LNCAP (cell line): Measurements from ENCODE around the gene RNMT.

Source experiments
- CTCF ChIP-seq: fragments of 450-650 bp; IDR thresholded peaks from 2 replicates; pipeline ENCODE4 v1.5.1; 2017; ENCODE audit warnings: mild to moderate bottlenecking

RNMT gene

GRCh38 chr18:13703899-13704298 is 22.6 kb upstream of the RNMT start:
- TF ChIP-seq CTCF, result no peak

GRCh38 chr18:13710414-13710831 is 16.1 kb upstream of the RNMT start:
- no peak for TF ChIP-seq CTCF

GRCh38 chr18:13712400-13713131 is 13.9 kb upstream of the RNMT start:
- TF ChIP-seq CTCF, result no peak

GRCh38 chr18:13713455-13714055 is 12.9 kb upstream of the RNMT start:
- TF ChIP-seq CTCF, result no peak

GRCh38 chr18:13715330-13715729 is 11.1 kb upstream of the RNMT start:
- TF ChIP-seq CTCF, result no peak

GRCh38 chr18:13716916-13717315 is 9.6 kb upstream of the RNMT start:
- TF ChIP-seq CTCF, result no peak

GRCh38 chr18:13720123-13720522 is 6.3 kb upstream of the RNMT start:
- TF ChIP-seq CTCF, result no peak
